ENCODE data around the gene LHX8. TPM values are rescaled to one million over a fixed set of nuclear protein-coding genes. Genes with fewer than 3 reads are reported as not detected.
"Not testable (repeated sequence)": the region's sequence is repeated elsewhere in the genome, so short reads cannot be mapped to it uniquely, and the experiment has no call there.

The LHX8 gene
- total RNA-seq, 4 donors from 2014 or later: not detected

- no peak for DNase-seq (ENCODE audit: low spot score in 2 of 2)
- no peak overlapping the region for H3K27ac ChIP-seq
- WGBS: 80% methylated on average over 2 of the region's 2 CpGs
Measured at GRCh38 chr1:75099581-75099980, 34.6 kb upstream of the LHX8 start.

GRCh38 chr1:75100481-75101092 lies 33.6 kb upstream of the LHX8 start:
- H3K27me3 ChIP-seq: no peaks in the 10 kb centered on the region
- 50% methylated on average over 10 of the region's 10 CpGs for WGBS
- H3K4me1 ChIP-seq: no peaks in the 10 kb centered on the region
- H3K9me3 ChIP-seq: no peaks in the 10 kb centered on the region
- no peaks in the 10 kb centered on the region for H3K36me3 ChIP-seq
- H3K4me3 ChIP-seq: no peak overlapping the region
- H3K27ac ChIP-seq: no peak overlapping the region
- TF ChIP-seq CTCF (IDR thresholded peaks at IDR 0.05) (no peak), EP300 (IDR thresholded peaks at IDR 0.05) (no peak), POLR2A (IDR thresholded peaks at IDR 0.05) (no peak), POLR2AphosphoS5 (IDR thresholded peaks at IDR 0.05) (no peak)
- no peak for DNase-seq (ENCODE audit: low spot score in 2 of 2)

More at GRCh38 chr1:75099581-75099980, 34.6 kb upstream of the LHX8 start:
- Histone ChIP-seq H3K27me3 (no peaks in the 10 kb centered on the region), H3K9me3 (no peaks in the 10 kb centered on the region), H3K4me1 (no peaks in the 10 kb centered on the region), H3K4me3 (no peak overlapping the region), H3K36me3 (no peaks in the 10 kb centered on the region)
- TF ChIP-seq POLR2A (IDR thresholded peaks at IDR 0.05): no peak
- TF ChIP-seq CTCF (IDR thresholded peaks at IDR 0.05): no peak
- TF ChIP-seq POLR2AphosphoS5 (IDR thresholded peaks at IDR 0.05): no peak

DNA sequence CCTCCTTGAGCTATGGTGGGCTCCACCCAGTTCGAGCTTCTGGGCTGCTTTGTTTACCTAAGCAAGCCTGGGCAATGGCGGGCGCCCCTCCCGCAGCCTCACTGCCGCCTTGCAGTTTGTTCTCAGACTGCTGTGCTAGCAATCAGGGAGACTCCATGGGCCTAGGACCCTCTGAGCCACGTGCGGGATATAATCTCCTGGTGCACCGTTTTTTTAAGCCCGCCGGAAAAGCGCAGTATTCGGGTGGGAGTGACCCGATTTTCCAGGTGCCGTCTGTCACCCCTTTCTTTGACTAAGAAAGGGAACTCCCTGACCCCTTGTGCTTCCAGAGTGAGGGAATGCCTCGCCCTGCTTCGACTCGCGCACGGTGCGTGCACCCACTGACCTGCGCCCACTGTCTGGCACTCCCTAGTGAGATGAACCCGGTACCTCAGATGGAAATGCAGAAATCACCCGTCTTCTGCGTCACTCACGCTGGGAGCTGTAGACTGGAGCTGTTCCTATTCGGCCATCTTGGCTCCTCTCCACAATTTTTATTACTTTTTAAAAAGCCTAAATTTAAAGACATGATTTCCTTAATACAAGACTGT lies 21.7 kb upstream of the LHX8 start:
- H3K27me3 ChIP-seq; DNase-seq (ENCODE audit: low spot score in 2 of 2); H3K4me1 ChIP-seq; H3K9me3 ChIP-seq; H3K4me3 ChIP-seq; H3K36me3 ChIP-seq; H3K27ac ChIP-seq: not testable (repeated sequence)
- 86% methylated on average over 26 of the region's 26 CpGs for WGBS

GRCh38 chr1:75115654-75116053 lies 18.5 kb upstream of the LHX8 start:
- DNase-seq (ENCODE audit: low spot score in 2 of 2): no peak
- no peaks in the 10 kb centered on the region for H3K9me3 ChIP-seq
- no peak overlapping the region for H3K27ac ChIP-seq
- no peak for TF ChIP-seq EP300 (IDR thresholded peaks at IDR 0.05)
- TF ChIP-seq POLR2AphosphoS5 (IDR thresholded peaks at IDR 0.05): no peak
- TF ChIP-seq CTCF (IDR thresholded peaks at IDR 0.05): no peak
- TF ChIP-seq POLR2A (IDR thresholded peaks at IDR 0.05): no peak
- H3K4me1 ChIP-seq: no peaks in the 10 kb centered on the region
- no peaks in the 10 kb centered on the region for H3K36me3 ChIP-seq
- no peak overlapping the region for H3K4me3 ChIP-seq
- H3K27me3 ChIP-seq: peaks cover 8% of the 10 kb centered on the region

DNA sequence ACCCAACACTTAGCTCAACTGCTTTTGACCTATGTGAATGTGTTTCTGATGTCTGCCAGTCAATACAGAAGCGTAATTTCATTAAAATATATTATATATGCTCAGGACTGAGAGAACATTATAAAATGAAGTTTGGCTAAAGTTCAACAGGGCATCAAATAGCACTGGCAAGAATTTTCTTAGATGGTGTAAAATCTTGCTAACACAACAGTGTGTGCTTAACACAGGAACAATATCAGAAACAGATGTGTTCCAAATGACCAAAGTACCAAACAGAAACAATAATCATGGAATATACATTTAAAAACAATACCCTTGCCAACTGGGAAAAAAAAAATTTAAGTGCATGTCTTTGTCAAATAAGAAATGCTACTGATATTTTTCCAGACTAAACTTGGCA lies 10.4 kb upstream of the LHX8 start:
- no peak for DNase-seq (ENCODE audit: low spot score in 2 of 2)
- H3K36me3 ChIP-seq: no peaks in the 10 kb centered on the region
- no peak overlapping the region for H3K4me3 ChIP-seq
- no peak for TF ChIP-seq POLR2AphosphoS5 (IDR thresholded peaks at IDR 0.05)
- no peak for TF ChIP-seq EP300 (IDR thresholded peaks at IDR 0.05)
- no peak for TF ChIP-seq POLR2A (IDR thresholded peaks at IDR 0.05)
- no peak for TF ChIP-seq CTCF (IDR thresholded peaks at IDR 0.05)
- no peaks in the 10 kb centered on the region for H3K9me3 ChIP-seq
- no peak overlapping the region for H3K27ac ChIP-seq
- H3K27me3 ChIP-seq: peaks cover 64% of the 10 kb centered on the region
- H3K4me1 ChIP-seq: peaks cover 2% of the 10 kb centered on the region
- 85% methylated on average over 1 of the region's 1 CpG for WGBS

GRCh38 chr1:75124510-75124909 lies 9.7 kb upstream of the LHX8 start:
- Histone ChIP-seq H3K27ac (no peak overlapping the region), H3K27me3 (peaks cover 68% of the 10 kb centered on the region), H3K4me1 (peaks cover 2% of the 10 kb centered on the region), H3K36me3 (no peaks in the 10 kb centered on the region), H3K9me3 (no peaks in the 10 kb centered on the region), H3K4me3 (no peak overlapping the region)
- DNase-seq (ENCODE audit: low spot score in 2 of 2): no peak
- TF ChIP-seq POLR2A (IDR thresholded peaks at IDR 0.05): no peak
- no peak for TF ChIP-seq CTCF (IDR thresholded peaks at IDR 0.05)
- no peak for TF ChIP-seq EP300 (IDR thresholded peaks at IDR 0.05)
- no peak for TF ChIP-seq POLR2AphosphoS5 (IDR thresholded peaks at IDR 0.05)
- WGBS: 51% methylated on average over 23 of the region's 23 CpGs
